Thyroid gland (tissue), 4 donors: ENCODE measurements around the gene GRM8.

Experiments used
- CTCF ChIP-seq, 6 experiments: fragments of 200-600 bp in 3 of 6; fragments of 450-650 bp in 3 of 6; sonication (generic) in 3 of 6; IDR thresholded peaks; one replicate each; pipeline ENCODE4 v1.5.1; 2016 to 2019; ENCODE audit warnings: antibody characterized with exemption in 6 of 6, mild to moderate bottlenecking in 2 of 6, inconsistent platforms in 1 of 6, moderate library complexity in 1 of 6
- POLR2A ChIP-seq, 2 donors: fragments of 450-650 bp; IDR thresholded peaks; one replicate each; pipeline ENCODE4 v1.6.1; 2017; ENCODE audit warnings: antibody characterized with exemption in 2 of 2, mild to moderate bottlenecking in 2 of 2, moderate library complexity in 1 of 2

- TF ChIP-seq CTCF (IDR thresholded peaks at IDR 0.05), result no peak
- no peak for TF ChIP-seq POLR2A (IDR thresholded peaks at IDR 0.05)
These were observed 42.9 kb downstream of the GRM8 start for GRCh38 chr7:127209886-127210285.
